Measurements from ENCODE around the gene CASP8AP2. TPM values are rescaled to one million over a fixed set of nuclear protein-coding genes. Genes with fewer than 3 reads are reported as not detected.
"Not testable (repeated sequence)": the region's sequence is repeated elsewhere in the genome, so short reads cannot be mapped to it uniquely, and the experiment has no call there.

Gene CASP8AP2
- total RNA-seq, 1 experiment from 2014 or later, result 22.9 TPM

GRCh38 chr6:89888871-89889270 lies 59.2 kb downstream of the CASP8AP2 start:
- in situ Hi-C loops (cut with HindIII; ENCODE audit: low pct_unique_long_range_greater_than_20kb, low sequenced_read_pairs) (no loop called here), intact Hi-C loops (cut with micrococcal nuclease; ENCODE audit: unreplicated experiment) (no loop called here)
- H3K27me3 ChIP-seq (ENCODE audit: control insufficient read depth, insufficient read depth, low read length), result peaks cover 3% of the 10 kb centered on the region; the same call in 1 of the 2 replicates
- no peak overlapping the region for H3K4me3 ChIP-seq (ENCODE audit: low read depth in 2 of 2, low read length in 2 of 2)
- no peak overlapping the region for H3K27ac ChIP-seq (ENCODE audit: low read length)
- BruUV-seq (replicated peaks), result no TSS peak
- ChIA-PET POLR2A (no interaction called here), CTCF (interaction anchor here (0.7 kb wide), 1 partner anchor 183 kb away, joined by 8 read pairs; no protein-coding TSS in a partner anchor)
- no peaks in the 10 kb centered on the region for H3K36me3 ChIP-seq (ENCODE audit: control insufficient read depth, insufficient read depth, low read length)
- no peaks in the 10 kb centered on the region for H3K9me3 ChIP-seq (ENCODE audit: control insufficient read depth, insufficient read depth, low read depth, low read length)
- H3K4me1 ChIP-seq (ENCODE audit: control insufficient read depth, insufficient read depth, low read length), result no peaks in the 10 kb centered on the region
- ATAC-seq (no peak), DNase-seq (ENCODE audit: low read depth, low spot score) (no peak)
- TF ChIP-seq TCF7L2 (IDR thresholded peaks at IDR 0.05; ENCODE audit: low read depth, low read length) (no peak), POLR2AphosphoS5 (IDR thresholded peaks at IDR 0.05; ENCODE audit: low read depth, low read length) (no peak), REST (IDR thresholded peaks at IDR 0.05; ENCODE audit: insufficient read depth in 1 of 2, low read depth in 2 of 2, low read length in 1 of 2) (no peak), CTCF (IDR thresholded peaks at IDR 0.05) (no peak), SIN3A (IDR thresholded peaks at IDR 0.05; ENCODE audit: borderline replicate concordance, insufficient read depth, low read depth, low read length) (no peak)

- BruUV-seq (replicated peaks); in situ Hi-C loops (cut with HindIII; ENCODE audit: low pct_unique_long_range_greater_than_20kb, low sequenced_read_pairs); intact Hi-C loops (cut with micrococcal nuclease; ENCODE audit: unreplicated experiment); POLR2A ChIA-PET; H3K4me1 ChIP-seq (ENCODE audit: control insufficient read depth, insufficient read depth, low read length); H3K27me3 ChIP-seq (ENCODE audit: control insufficient read depth, insufficient read depth, low read length); CTCF ChIA-PET; H3K27ac ChIP-seq (ENCODE audit: low read length); H3K9me3 ChIP-seq (ENCODE audit: control insufficient read depth, insufficient read depth, low read depth, low read length); ATAC-seq; H3K4me3 ChIP-seq (ENCODE audit: low read depth in 2 of 2, low read length in 2 of 2); H3K36me3 ChIP-seq (ENCODE audit: control insufficient read depth, insufficient read depth, low read length); DNase-seq (ENCODE audit: low read depth, low spot score): not testable (repeated sequence)
Measured at GRCh38 chr6:89890845-89891528, 61.3 kb downstream of the CASP8AP2 start.

GRCh38 chr6:89892577-89892976 lies 62.9 kb downstream of the CASP8AP2 start:
- in situ Hi-C loops (cut with HindIII; ENCODE audit: low pct_unique_long_range_greater_than_20kb, low sequenced_read_pairs); DNase-seq (ENCODE audit: low read depth, low spot score); intact Hi-C loops (cut with micrococcal nuclease; ENCODE audit: unreplicated experiment); H3K36me3 ChIP-seq (ENCODE audit: control insufficient read depth, insufficient read depth, low read length); BruUV-seq (replicated peaks); H3K4me3 ChIP-seq (ENCODE audit: low read depth in 2 of 2, low read length in 2 of 2); H3K27me3 ChIP-seq (ENCODE audit: control insufficient read depth, insufficient read depth, low read length); H3K9me3 ChIP-seq (ENCODE audit: control insufficient read depth, insufficient read depth, low read depth, low read length); POLR2A ChIA-PET; ATAC-seq; CTCF ChIA-PET; H3K27ac ChIP-seq (ENCODE audit: low read length); H3K4me1 ChIP-seq (ENCODE audit: control insufficient read depth, insufficient read depth, low read length): not testable (repeated sequence)
- peak; percentile 57 for TF ChIP-seq CTCF (IDR thresholded peaks at IDR 0.05)
